ENCODE measurements around the gene EPB41L3. TPM values are rescaled to one million over a fixed set of nuclear protein-coding genes. Genes with fewer than 3 reads are reported as not detected.

EPB41L3 gene
- total RNA-seq, 4 donors from 2014 or later, result 28.8 to 41.4 (median 37.2) TPM

GRCh38 chr18:5463831-5464230 lies 80.0 kb downstream of the EPB41L3 start:
- TF ChIP-seq CTCF (IDR thresholded peaks at IDR 0.05), result no peak
- TF ChIP-seq POLR2A (IDR thresholded peaks at IDR 0.05), result no peak
- Histone ChIP-seq H3K4me1 (peaks cover 0 to 14% (median 10%) of the 10 kb centered on the region in 3 donors), H3K9me3 (no peaks in the 10 kb centered on the region), H3K4me3 (no peak overlapping the region), H3K27ac (peak overlapping the region in 1 of 4 donors; percentile 72), H3K36me3 (no peaks in the 10 kb centered on the region), H3K27me3 (no peaks in the 10 kb centered on the region)
- DNase-seq, result no peak
- intact Hi-C loops (cut with DNase I), result no loop called here
- WGBS, 2 donors, result 78 to 83% methylated on average over 8 of the region's 8 CpGs

GRCh38 chr18:5463390-5463789 lies 80.4 kb downstream of the EPB41L3 start:
- H3K36me3 ChIP-seq, result no peaks in the 10 kb centered on the region
- no peak overlapping the region for H3K4me3 ChIP-seq
- no peak for DNase-seq
- H3K9me3 ChIP-seq, result no peaks in the 10 kb centered on the region
- peaks cover 0 to 14% (median 10%) of the 10 kb centered on the region in 3 donors for H3K4me1 ChIP-seq
- TF ChIP-seq POLR2A (IDR thresholded peaks at IDR 0.05) (no peak), CTCF (IDR thresholded peaks at IDR 0.05) (no peak)
- H3K27ac ChIP-seq, result peak overlapping the region in 1 of 4 donors; percentile 72
- no peaks in the 10 kb centered on the region for H3K27me3 ChIP-seq
- 64 to 72% methylated on average over 5 of the region's 5 CpGs for WGBS, 2 donors
- intact Hi-C loops (cut with DNase I), result no loop called here

GRCh38 chr18:5462227-5462626 lies 81.6 kb downstream of the EPB41L3 start:
- TF ChIP-seq CTCF (IDR thresholded peaks at IDR 0.05), result no peak
- no peak for TF ChIP-seq POLR2A (IDR thresholded peaks at IDR 0.05)
- 73 to 94% methylated on average over 4 of the region's 4 CpGs for WGBS, 2 donors
- Histone ChIP-seq H3K27ac (no peak overlapping the region), H3K4me1 (peaks cover 0 to 18% (median 10%) of the 10 kb centered on the region in 3 donors), H3K27me3 (no peaks in the 10 kb centered on the region), H3K36me3 (no peaks in the 10 kb centered on the region), H3K4me3 (no peak overlapping the region), H3K9me3 (no peaks in the 10 kb centered on the region)
- intact Hi-C loops (cut with DNase I), result no loop called here
- DNase-seq, result no peak

- H3K9me3 ChIP-seq, result no peaks in the 10 kb centered on the region
- DNase-seq, result no peak
- H3K4me3 ChIP-seq, result no peak overlapping the region
- no peaks in the 10 kb centered on the region for H3K27me3 ChIP-seq
- intact Hi-C loops (cut with DNase I), result no loop called here
- WGBS, 2 donors, result 78 to 83% methylated on average over 3 of the region's 3 CpGs
- TF ChIP-seq CTCF (IDR thresholded peaks at IDR 0.05), result no peak
- TF ChIP-seq POLR2A (IDR thresholded peaks at IDR 0.05), result no peak
- H3K27ac ChIP-seq, result no peak overlapping the region
- peaks cover 0 to 25% (median 7%) of the 10 kb centered on the region in 3 donors for H3K4me1 ChIP-seq
- no peaks in the 10 kb centered on the region for H3K36me3 ChIP-seq
These were observed 82.8 kb downstream of the EPB41L3 start for GRCh38 chr18:5461041-5461440.

- intact Hi-C loops (cut with DNase I), result no loop called here
- 76 to 83% methylated on average over 7 of the region's 7 CpGs for WGBS, 2 donors
These were observed 86.3 kb downstream of the EPB41L3 start for GRCh38 chr18:5457462-5457957.

More at GRCh38 chr18:5457462-5457957, 86.3 kb downstream of the EPB41L3 start:
- Histone ChIP-seq H3K9me3 (no peaks in the 10 kb centered on the region), H3K27ac (peak overlapping the region in 1 of 4 donors; percentile 51), H3K4me1 (peaks cover 0 to 10% (median 0%) of the 10 kb centered on the region in 3 donors), H3K36me3 (no peaks in the 10 kb centered on the region), H3K4me3 (no peak overlapping the region), H3K27me3 (no peaks in the 10 kb centered on the region)
- no peak for DNase-seq
- TF ChIP-seq CTCF (IDR thresholded peaks at IDR 0.05) (no peak), POLR2A (IDR thresholded peaks at IDR 0.05) (no peak)

Measured in esophagus squamous epithelium (tissue), 5 donors.